Activated CD4-positive, alpha-beta T cell treated with anti-CD3 and anti-CD28 coated beads for 36 hours (primary cell): ENCODE measurements around the gene FOXD4L5. TPM values are rescaled to one million over a fixed set of nuclear protein-coding genes. Genes with fewer than 3 reads are reported as not detected.
"Not testable (repeated sequence)": the region's sequence is repeated elsewhere in the genome, so short reads cannot be mapped to it uniquely, and the experiment has no call there.

Source experiments
- ATAC-seq: fragments of 200-7000 bp; cut with Tn5 transposase; one replicate; pipeline ENCODE4 v1.10.0; 2021; ENCODE audit warnings: mild to moderate bottlenecking, moderate library complexity
- CTCF ChIA-PET: fragments of 350-600 bp; sonication (Branson Sonifier 250); formaldehyde crosslinking; loops from one replicate; lab custom pipeline; 2021; ENCODE audit warnings: antibody characterized with exemption; lab: Charles Lee
- POLR2A ChIA-PET: fragments of 350-600 bp; sonication (Branson Sonifier 250); formaldehyde crosslinking; loops from one replicate; lab custom pipeline; 2021; ENCODE audit warnings: antibody characterized with exemption, inconsistent platforms; lab: Charles Lee
- DNase-seq: peaks from one replicate; pipeline ENCODE4 v3.0.0-alpha.2; 2020
- H3K27ac Mint-ChIP-seq: one replicate; pipeline ENCODE4 v1.8.0; 2021; ENCODE audit warnings: mixed read lengths
- H3K27me3 Mint-ChIP-seq: one replicate; pipeline ENCODE4 v1.8.0; 2021; ENCODE audit warnings: mixed read lengths
- H3K36me3 Mint-ChIP-seq: one replicate; pipeline ENCODE4 v1.8.0; 2021; ENCODE audit warnings: low read depth, mixed read lengths
- H3K4me1 Mint-ChIP-seq: one replicate; pipeline ENCODE4 v1.8.0; 2021; ENCODE audit warnings: mixed read lengths
- H3K4me3 Mint-ChIP-seq: one replicate; pipeline ENCODE4 v1.8.0; 2021; ENCODE audit warnings: mild to moderate bottlenecking, moderate library complexity, mixed read lengths
- H3K9me3 Mint-ChIP-seq: one replicate; pipeline ENCODE4 v1.8.0; 2021; ENCODE audit warnings: low read depth, mixed read lengths
- intact Hi-C, 2 experiments: fragments of 100-400 bp; cut with DNase I in 1 of 2; cut with micrococcal nuclease in 1 of 2; formaldehyde crosslinking; loops; one replicate each; pipeline versions ENCODE4 v1.14.2 to v1.15.1; 2022 to 2024; cut with DNase I, micrococcal nuclease
- total RNA-seq, 2 experiments: library from RNA; stranded (reverse); gene quantifications; one replicate each; pipeline ENCODE4 v1.2.3, GENCODE V29; 2021

Gene FOXD4L5
- under 1 TPM in 1 of 2 experiments, not detected in 1; 0.07 TPM for total RNA-seq

GRCh38 chr9:65285109-65285508 is at the start of gene FOXD4L5:
Gene FOXD4L5, minus strand, starts transcription at chr9:65285209. Its CDS starts 832 bp downstream, at chr9:65284377.
- H3K4me3 Mint-ChIP-seq, H3K36me3 Mint-ChIP-seq, H3K27ac Mint-ChIP-seq, ATAC-seq, intact Hi-C loops, CTCF ChIA-PET, DNase-seq, H3K4me1 Mint-ChIP-seq, POLR2A ChIA-PET, H3K9me3 Mint-ChIP-seq, H3K27me3 Mint-ChIP-seq: not testable (repeated sequence)

GRCh38 chr9:65283943-65284342 is 1.1 kb downstream of the FOXD4L5 start:
- H3K27me3 Mint-ChIP-seq, intact Hi-C loops, POLR2A ChIA-PET, H3K36me3 Mint-ChIP-seq, H3K4me1 Mint-ChIP-seq, CTCF ChIA-PET, H3K4me3 Mint-ChIP-seq, H3K27ac Mint-ChIP-seq, H3K9me3 Mint-ChIP-seq, ATAC-seq, DNase-seq: not testable (repeated sequence)

DNA sequence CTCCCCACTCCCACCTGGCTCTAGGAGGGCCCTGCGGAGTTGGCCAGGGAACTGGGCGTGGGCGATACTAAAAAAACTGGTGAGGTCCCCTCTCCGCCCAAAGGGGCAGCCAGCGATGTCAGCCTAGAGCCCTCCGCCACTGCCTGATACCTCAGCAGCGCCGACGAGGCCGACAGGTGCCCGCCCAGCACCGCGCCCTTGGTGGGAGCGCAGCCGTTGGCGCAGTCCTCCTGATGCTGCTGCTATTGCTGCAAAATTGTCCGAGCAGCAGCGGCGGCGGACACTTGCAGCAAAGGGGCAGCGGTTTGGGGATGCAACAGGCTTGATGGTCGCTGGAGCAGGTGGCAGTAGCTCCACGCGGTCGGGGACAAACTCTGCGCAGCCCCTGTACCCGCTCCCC is 2.0 kb downstream of the FOXD4L5 start:
- intact Hi-C loops, H3K4me3 Mint-ChIP-seq, ATAC-seq, CTCF ChIA-PET, H3K27me3 Mint-ChIP-seq, H3K9me3 Mint-ChIP-seq, H3K4me1 Mint-ChIP-seq, DNase-seq, POLR2A ChIA-PET, H3K36me3 Mint-ChIP-seq, H3K27ac Mint-ChIP-seq: not testable (repeated sequence)
